GM18508 (cell line): ENCODE results near the gene DNAJC13.
"Not testable (repeated sequence)": the region's sequence is repeated elsewhere in the genome, so short reads cannot be mapped to it uniquely, and the experiment has no call there.

ENCODE experiments used
- ATAC-seq: cut with Tn5 transposase; IDR thresholded peaks from one replicate; pipeline ENCODE4 v1.9.1; 2021; ENCODE audit warnings: moderate number of reproducible peaks; ENCODE audit not compliant: insufficient read depth, unreplicated experiment

DNAJC13 gene

GRCh38 chr3:132416807-132417694 is at the start of gene DNAJC13:
Gene DNAJC13 (plus strand): TSS chr3:132417502. CDS start chr3:132434551, 17,049 bp downstream.
- ATAC-seq, result peak; percentile 71

GRCh38 chr3:132368515-132368914 is 48.8 kb upstream of the DNAJC13 start:
- no peak for ATAC-seq

- ATAC-seq, result no peak
These were observed 48.3 kb upstream of the DNAJC13 start for GRCh38 chr3:132368962-132369361.

- ATAC-seq, result not testable (repeated sequence)
These were observed 40.4 kb upstream of the DNAJC13 start for GRCh38 chr3:132376945-132377354.

GRCh38 chr3:132378048-132378762 is 39.1 kb upstream of the DNAJC13 start:
- ATAC-seq, result no peak

GRCh38 chr3:132378846-132379245 is 38.5 kb upstream of the DNAJC13 start:
- ATAC-seq, result no peak

GRCh38 chr3:132380920-132381319 is 36.4 kb upstream of the DNAJC13 start:
- no peak for ATAC-seq

- ATAC-seq, result no peak
These were observed 35.9 kb upstream of the DNAJC13 start for GRCh38 chr3:132381348-132381944.

GRCh38 chr3:132382267-132382666 is 35.0 kb upstream of the DNAJC13 start:
- ATAC-seq, result no peak

GRCh38 chr3:132382688-132383194 is 34.6 kb upstream of the DNAJC13 start:
- ATAC-seq, result no peak

- ATAC-seq, result no peak
These were observed 31.0 kb upstream of the DNAJC13 start for GRCh38 chr3:132386259-132386658.

GRCh38 chr3:132392675-132393074 is 24.6 kb upstream of the DNAJC13 start:
- not testable (repeated sequence) for ATAC-seq

- ATAC-seq, result no peak
These were observed 23.0 kb upstream of the DNAJC13 start for GRCh38 chr3:132394320-132394719.

- no peak for ATAC-seq
These were observed 22.2 kb upstream of the DNAJC13 start for GRCh38 chr3:132395126-132395525.

GRCh38 chr3:132396255-132396654 is 21.0 kb upstream of the DNAJC13 start:
- no peak for ATAC-seq

GRCh38 chr3:132396776-132397175 is 20.5 kb upstream of the DNAJC13 start:
- not testable (repeated sequence) for ATAC-seq

- no peak for ATAC-seq
These were observed 18.0 kb upstream of the DNAJC13 start for GRCh38 chr3:132399054-132399929.

- ATAC-seq, result no peak
These were observed 16.0 kb upstream of the DNAJC13 start for GRCh38 chr3:132401255-132401654.

GRCh38 chr3:132404276-132404675 is 13.0 kb upstream of the DNAJC13 start:
- no peak for ATAC-seq

- no peak for ATAC-seq
These were observed 12.1 kb upstream of the DNAJC13 start for GRCh38 chr3:132405188-132405587.
